Neural progenitor cell (in vitro differentiated cells): ENCODE measurements around the gene FBXO46. TPM values are rescaled to one million over a fixed set of nuclear protein-coding genes. Genes with fewer than 3 reads are reported as not detected.

Experiments used
- DNase-seq: peaks from one replicate; pipeline ENCODE4 v3.0.0-alpha.2; 2016; ENCODE audit warnings: low spot score
- H2AFZ ChIP-seq: fragments of 200-600 bp; sonication (generic); replicated peaks from 2 replicates; pipeline ENCODE4 v1.6.1; 2016; ENCODE audit warnings: antibody characterized with exemption
- H3F3A ChIP-seq: fragments of 200-600 bp; sonication (generic); 2 replicates; pipeline ENCODE4 v1.6.1; 2016; ENCODE audit warnings: antibody characterized with exemption, low read depth
- H3K27ac ChIP-seq: fragments of 200-600 bp; sonication (generic); 2 replicates; pipeline ENCODE4 v1.5.1; 2016; ENCODE audit warnings: mild to moderate bottlenecking
- H3K27me3 ChIP-seq: fragments of 200-600 bp; sonication (generic); 2 replicates; pipeline ENCODE4 v1.6.1; 2016; ENCODE audit warnings: mild to moderate bottlenecking, moderate library complexity
- H3K36me3 ChIP-seq: fragments of 200-600 bp; sonication (generic); 2 replicates; pipeline ENCODE4 v1.5.1; 2016
- H3K4me1 ChIP-seq: fragments of 200-600 bp; sonication (generic); 2 replicates; pipeline ENCODE4 v1.6.1; 2016; ENCODE audit warnings: mixed run types
- H3K4me2 ChIP-seq: fragments of 200-600 bp; sonication (generic); 2 replicates; pipeline ENCODE4 v1.6.1; 2016
- H3K4me3 ChIP-seq: fragments of 200-600 bp; sonication (generic); 2 replicates; pipeline ENCODE4 v1.5.1; 2016
- H3K79me2 ChIP-seq: fragments of 200-600 bp; sonication (generic); 2 replicates; pipeline ENCODE4 v1.6.1; 2016; ENCODE audit warnings: low read depth
- H3K9ac ChIP-seq: fragments of 200-600 bp; sonication (generic); 2 replicates; pipeline ENCODE4 v1.6.1; 2016
- H3K9me3 ChIP-seq: fragments of 200-600 bp; sonication (generic); 2 replicates; pipeline ENCODE4 v1.5.1; 2016; ENCODE audit warnings: low read depth
- H4K20me1 ChIP-seq: fragments of 200-600 bp; sonication (generic); 2 replicates; pipeline ENCODE4 v1.6.1; 2016; ENCODE audit warnings: low read depth
- H3K27ac Mint-ChIP-seq: 3 replicates; pipeline ENCODE4 v1.8.0; 2021; ENCODE audit warnings: mixed read lengths
- H3K27me3 Mint-ChIP-seq: 2 replicates; pipeline ENCODE4 v1.8.0; 2022; ENCODE audit warnings: low read depth, mild to moderate bottlenecking, inconsistent platforms, moderate library complexity, mixed read lengths; ENCODE audit not compliant: insufficient read depth
- H3K36me3 Mint-ChIP-seq: 3 replicates; pipeline ENCODE4 v1.8.0; 2021; ENCODE audit warnings: mixed read lengths
- H3K4me1 Mint-ChIP-seq: 3 replicates; pipeline ENCODE4 v1.8.0; 2021; ENCODE audit warnings: mixed read lengths
- H3K4me3 Mint-ChIP-seq: 3 replicates; pipeline ENCODE4 v1.8.0; 2021; ENCODE audit warnings: mild to moderate bottlenecking, moderate library complexity, mixed read lengths
- H3K9me3 Mint-ChIP-seq: 3 replicates; pipeline ENCODE4 v1.8.0; 2020; ENCODE audit warnings: mixed read lengths
- EZH2 ChIP-seq: fragments of 200-600 bp; sonication (generic); IDR thresholded peaks from 2 replicates; pipeline ENCODE4 v1.6.1; 2017; ENCODE audit warnings: antibody characterized with exemption, mild to moderate bottlenecking, moderate library complexity
- EZH2phosphoT487 ChIP-seq: fragments of 200-600 bp; sonication (generic); IDR thresholded peaks from 2 replicates; pipeline ENCODE4 v1.6.1; 2017; ENCODE audit warnings: antibody characterized with exemption
- total RNA-seq: library from RNA; depleted of rRNA; stranded (reverse); fragments of >200 nt; gene quantifications from 2 replicates; pipeline ENCODE4 v1.2.3, GENCODE V29; 2015; ENCODE audit warnings: low replicate concordance
- TF ChIP-seq, protein P1 (sequence below): fragments of 200-600 bp; sonication (generic); IDR thresholded peaks from 2 replicates; pipeline ENCODE4 v1.5.1; 2017; ENCODE audit warnings: antibody characterized with exemption, mild to moderate bottlenecking

The FBXO46 gene
- total RNA-seq, 1 donor from 2014 or later, result 7.5 TPM

DNA sequence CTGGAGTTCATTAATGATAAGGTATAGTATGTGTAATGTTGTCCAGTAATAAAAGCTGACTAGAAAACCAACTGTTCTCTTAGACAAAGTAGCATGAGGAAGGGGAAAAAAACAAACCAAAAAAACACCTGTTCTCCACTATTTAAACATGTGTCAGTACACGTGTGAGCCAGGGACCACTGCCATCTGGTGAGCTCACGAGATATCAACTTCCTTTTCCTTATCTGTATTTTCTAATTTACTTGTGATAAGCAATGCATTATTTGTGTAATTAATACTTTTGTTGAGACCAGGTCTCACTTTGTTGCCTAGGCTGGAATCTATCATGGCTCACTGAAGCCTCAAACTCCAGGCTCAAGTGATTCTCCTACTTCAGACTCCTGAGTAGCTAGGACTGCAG lies 42.7 kb upstream of the FBXO46 start:
- H3K36me3 ChIP-seq, result no peaks in the 10 kb centered on the region
- H3K4me3 ChIP-seq, result no peak overlapping the region
- no peak overlapping the region for H3K9ac ChIP-seq
- Mint-ChIP-seq H3K4me3 (no peak overlapping the region), H3K27me3 (peaks cover 12% of the 10 kb centered on the region), H3K36me3 (peaks cover 13% of the 10 kb centered on the region), H3K9me3 (no peaks in the 10 kb centered on the region), H3K27ac (no peak overlapping the region), H3K4me1 (peaks cover 10% of the 10 kb centered on the region)
- peaks cover 44% of the 10 kb centered on the region for H3F3A ChIP-seq
- H3K27me3 ChIP-seq, result no peaks in the 10 kb centered on the region
- H3K79me2 ChIP-seq, result peaks cover 3% of the 10 kb centered on the region
- no peak overlapping the region for H2AFZ ChIP-seq
- TF ChIP-seq EZH2phosphoT487 (no peak), EZH2 (no peak)
- TF ChIP-seq, protein P1, sequence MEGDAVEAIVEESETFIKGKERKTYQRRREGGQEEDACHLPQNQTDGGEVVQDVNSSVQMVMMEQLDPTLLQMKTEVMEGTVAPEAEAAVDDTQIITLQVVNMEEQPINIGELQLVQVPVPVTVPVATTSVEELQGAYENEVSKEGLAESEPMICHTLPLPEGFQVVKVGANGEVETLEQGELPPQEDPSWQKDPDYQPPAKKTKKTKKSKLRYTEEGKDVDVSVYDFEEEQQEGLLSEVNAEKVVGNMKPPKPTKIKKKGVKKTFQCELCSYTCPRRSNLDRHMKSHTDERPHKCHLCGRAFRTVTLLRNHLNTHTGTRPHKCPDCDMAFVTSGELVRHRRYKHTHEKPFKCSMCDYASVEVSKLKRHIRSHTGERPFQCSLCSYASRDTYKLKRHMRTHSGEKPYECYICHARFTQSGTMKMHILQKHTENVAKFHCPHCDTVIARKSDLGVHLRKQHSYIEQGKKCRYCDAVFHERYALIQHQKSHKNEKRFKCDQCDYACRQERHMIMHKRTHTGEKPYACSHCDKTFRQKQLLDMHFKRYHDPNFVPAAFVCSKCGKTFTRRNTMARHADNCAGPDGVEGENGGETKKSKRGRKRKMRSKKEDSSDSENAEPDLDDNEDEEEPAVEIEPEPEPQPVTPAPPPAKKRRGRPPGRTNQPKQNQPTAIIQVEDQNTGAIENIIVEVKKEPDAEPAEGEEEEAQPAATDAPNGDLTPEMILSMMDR, result no peak
- no peak overlapping the region for H3K27ac ChIP-seq
- H3K4me2 ChIP-seq, result no peak overlapping the region
- H3K9me3 ChIP-seq, result no peaks in the 10 kb centered on the region
- H4K20me1 ChIP-seq, result peaks cover 28% of the 10 kb centered on the region
- H3K4me1 ChIP-seq, result peaks cover 5% of the 10 kb centered on the region
- DNase-seq, result no peak

DNA sequence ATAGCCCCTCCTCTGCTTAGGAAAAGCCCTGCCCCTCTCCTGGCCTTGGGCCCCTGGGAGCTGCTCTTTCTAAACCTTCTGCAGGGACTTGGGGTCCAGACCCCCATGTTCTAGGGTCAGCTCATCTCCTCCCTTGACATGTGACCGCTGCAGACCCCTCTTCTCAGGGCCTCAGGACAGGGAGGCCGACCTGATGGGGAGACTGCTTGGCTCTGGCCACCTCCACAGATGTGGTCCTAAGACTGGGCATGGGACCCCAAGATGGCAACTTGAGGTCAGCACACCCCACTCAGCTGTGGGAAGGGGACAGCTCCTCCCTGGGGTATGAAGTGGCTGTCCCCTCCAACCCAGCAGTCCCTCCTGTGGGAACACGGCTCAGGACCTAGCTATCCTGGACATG lies 42.2 kb upstream of the FBXO46 start:
- Histone ChIP-seq H3K27me3 (no peaks in the 10 kb centered on the region), H4K20me1 (peaks cover 25% of the 10 kb centered on the region), H3K9ac (no peak overlapping the region), H3K4me1 (peaks cover 5% of the 10 kb centered on the region), H3K9me3 (no peaks in the 10 kb centered on the region), H3K4me2 (no peak overlapping the region), H3K4me3 (no peak overlapping the region), H3F3A (peaks cover 48% of the 10 kb centered on the region), H3K36me3 (no peaks in the 10 kb centered on the region), H2AFZ (no peak overlapping the region), H3K27ac (no peak overlapping the region), H3K79me2 (peaks cover 8% of the 10 kb centered on the region)
- TF ChIP-seq, protein P1, result no peak
- TF ChIP-seq EZH2phosphoT487 (no peak), EZH2 (no peak)
- Mint-ChIP-seq H3K36me3 (peaks cover 12% of the 10 kb centered on the region), H3K4me1 (peaks cover 10% of the 10 kb centered on the region), H3K9me3 (no peaks in the 10 kb centered on the region), H3K27ac (no peak overlapping the region), H3K4me3 (no peak overlapping the region), H3K27me3 (peaks cover 11% of the 10 kb centered on the region)
- no peak for DNase-seq

DNA sequence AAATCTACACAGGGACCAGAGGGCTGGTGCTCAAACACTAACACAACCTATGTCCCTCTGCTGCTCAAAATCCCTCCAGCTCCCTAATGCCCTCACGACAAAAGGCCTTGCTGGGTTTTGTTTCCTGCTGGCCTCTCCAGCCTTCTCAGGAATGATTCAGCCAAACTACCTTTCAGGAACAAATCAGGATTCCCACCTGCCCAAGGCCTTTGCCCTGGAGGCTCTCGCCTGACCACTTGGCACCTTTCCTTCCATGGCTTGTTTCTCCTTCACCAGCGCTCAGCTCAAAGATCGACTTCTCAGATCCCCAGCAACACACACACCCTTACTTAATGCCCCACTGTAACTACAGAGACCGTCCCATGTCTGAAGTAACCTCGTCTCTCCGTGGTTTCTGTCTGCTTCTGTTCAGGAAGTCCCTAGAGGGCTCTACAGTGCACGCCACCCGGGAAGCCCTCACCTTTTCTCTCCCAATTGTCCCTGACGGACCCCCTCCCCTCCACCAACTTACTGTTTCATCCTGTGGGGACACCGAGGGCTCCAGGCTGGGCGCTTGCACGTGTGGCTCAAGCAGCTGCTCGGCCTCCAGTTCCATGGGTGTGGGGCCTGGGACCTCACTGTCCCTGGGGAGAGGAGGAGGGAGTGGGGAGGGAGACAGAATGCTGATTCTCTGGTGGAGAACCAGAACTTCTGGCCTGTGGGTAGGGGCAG lies 41.6 kb upstream of the FBXO46 start:
- Histone ChIP-seq H3K9ac (no peak overlapping the region), H3K27ac (peak overlapping the region; percentile 29), H3K36me3 (no peaks in the 10 kb centered on the region), H3K4me3 (no peak overlapping the region), H3K4me2 (no peak overlapping the region), H2AFZ (no peak overlapping the region), H3K9me3 (no peaks in the 10 kb centered on the region), H3K27me3 (no peaks in the 10 kb centered on the region), H3K79me2 (peaks cover 14% of the 10 kb centered on the region), H3K4me1 (peaks cover 5% of the 10 kb centered on the region), H4K20me1 (peaks cover 26% of the 10 kb centered on the region), H3F3A (peaks cover 54% of the 10 kb centered on the region)
- Mint-ChIP-seq H3K4me1 (peaks cover 10% of the 10 kb centered on the region), H3K4me3 (peak overlapping the region; percentile 13), H3K9me3 (no peaks in the 10 kb centered on the region), H3K27me3 (peaks cover 11% of the 10 kb centered on the region), H3K27ac (peak overlapping the region; percentile 12), H3K36me3 (peaks cover 12% of the 10 kb centered on the region)
- no peak for DNase-seq
- no peak for TF ChIP-seq EZH2phosphoT487
- TF ChIP-seq, protein P1, result no peak
- no peak for TF ChIP-seq EZH2
